ENCODE measurements around the gene HS3ST3A1. TPM values are rescaled to one million over a fixed set of nuclear protein-coding genes. Genes with fewer than 3 reads are reported as not detected.

The HS3ST3A1 gene
- polyA plus RNA-seq, 3 donors from 2014 or later, result 1.8 to 2.1 (median 1.8) TPM

DNA sequence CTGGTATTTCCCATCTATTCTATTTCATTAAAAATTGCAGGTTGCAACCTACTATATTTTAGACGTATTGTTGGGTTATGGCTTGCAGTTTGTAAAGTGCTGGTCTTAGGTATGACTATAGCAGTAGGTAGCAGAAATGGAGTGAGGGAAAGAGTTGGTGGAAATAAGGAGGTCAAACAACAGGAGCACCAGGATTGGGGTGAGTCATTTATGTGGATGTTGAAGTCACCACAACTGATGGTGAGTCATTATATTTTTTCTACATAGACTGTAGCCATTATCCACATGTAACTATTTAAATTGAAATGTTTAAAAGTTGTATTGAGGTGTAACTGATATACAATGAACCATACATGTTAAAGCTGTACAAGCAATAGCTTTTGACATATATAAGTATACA is 25.0 kb upstream of the HS3ST3A1 start:
- peaks cover 0 to 6% (median 2%) of the 10 kb centered on the region in 3 donors for H3K27me3 Mint-ChIP-seq (ENCODE audit: low read depth in 3 of 3)
- H3K4me3 Mint-ChIP-seq, result no peak overlapping the region
- H3K4me1 Mint-ChIP-seq, result no peaks in the 10 kb centered on the region
- no peak overlapping the region for H3K27ac Mint-ChIP-seq
- no peak for DNase-seq
- no peaks in the 10 kb centered on the region for H3K9me3 Mint-ChIP-seq
- no peaks in the 10 kb centered on the region for H3K36me3 Mint-ChIP-seq

GRCh38 chr17:13619462-13619861 is 17.7 kb upstream of the HS3ST3A1 start:
- peaks cover 0 to 5% (median 0%) of the 10 kb centered on the region in 6 donors for H3K9me3 Mint-ChIP-seq
- H3K27ac Mint-ChIP-seq, result no peak overlapping the region
- H3K27me3 Mint-ChIP-seq (ENCODE audit: low read depth in 3 of 3), result peaks cover 3 to 6% (median 5%) of the 10 kb centered on the region in 3 donors
- no peaks in the 10 kb centered on the region for H3K36me3 Mint-ChIP-seq
- no peak for DNase-seq
- no peaks in the 10 kb centered on the region for H3K4me1 Mint-ChIP-seq
- H3K4me3 Mint-ChIP-seq, result no peak overlapping the region

- H3K36me3 Mint-ChIP-seq, result no peaks in the 10 kb centered on the region
- no peaks in the 10 kb centered on the region for H3K4me1 Mint-ChIP-seq
- peaks cover 3 to 8% (median 5%) of the 10 kb centered on the region in 3 donors for H3K27me3 Mint-ChIP-seq (ENCODE audit: low read depth in 3 of 3)
- no peak overlapping the region for H3K27ac Mint-ChIP-seq
- no peak for DNase-seq
- H3K9me3 Mint-ChIP-seq, result peaks cover 0 to 11% (median 3%) of the 10 kb centered on the region in 6 donors
- no peak overlapping the region for H3K4me3 Mint-ChIP-seq
Measured at GRCh38 chr17:13616031-13616430, 14.3 kb upstream of the HS3ST3A1 start.

DNA sequence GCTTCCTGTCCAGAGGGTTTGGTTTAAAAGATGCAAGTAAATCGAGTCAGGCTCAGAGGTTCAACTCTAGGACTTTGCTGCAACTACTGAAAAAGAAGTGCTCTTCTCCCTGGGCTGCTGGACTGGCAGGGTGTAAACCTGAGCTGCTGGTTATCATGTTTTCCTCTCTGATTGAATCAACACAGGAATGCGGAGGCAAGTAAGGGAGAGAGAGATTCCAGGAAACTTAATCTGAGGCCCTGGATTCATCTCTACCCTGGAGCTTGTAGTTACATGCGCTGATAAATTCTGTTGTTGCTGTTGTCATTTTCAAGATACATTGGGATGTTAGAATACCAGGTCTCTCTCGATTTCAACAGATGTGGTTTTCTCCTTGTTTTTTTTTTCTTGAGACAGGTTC is 8.2 kb upstream of the HS3ST3A1 start:
- Mint-ChIP-seq H3K27me3 (ENCODE audit: low read depth in 3 of 3) (peaks cover 0 to 14% (median 5%) of the 10 kb centered on the region in 3 donors), H3K27ac (no peak overlapping the region), H3K4me3 (no peak overlapping the region), H3K4me1 (no peaks in the 10 kb centered on the region), H3K9me3 (peaks cover 0 to 8% (median 3%) of the 10 kb centered on the region in 6 donors), H3K36me3 (no peaks in the 10 kb centered on the region)
- no peak for DNase-seq

DNA sequence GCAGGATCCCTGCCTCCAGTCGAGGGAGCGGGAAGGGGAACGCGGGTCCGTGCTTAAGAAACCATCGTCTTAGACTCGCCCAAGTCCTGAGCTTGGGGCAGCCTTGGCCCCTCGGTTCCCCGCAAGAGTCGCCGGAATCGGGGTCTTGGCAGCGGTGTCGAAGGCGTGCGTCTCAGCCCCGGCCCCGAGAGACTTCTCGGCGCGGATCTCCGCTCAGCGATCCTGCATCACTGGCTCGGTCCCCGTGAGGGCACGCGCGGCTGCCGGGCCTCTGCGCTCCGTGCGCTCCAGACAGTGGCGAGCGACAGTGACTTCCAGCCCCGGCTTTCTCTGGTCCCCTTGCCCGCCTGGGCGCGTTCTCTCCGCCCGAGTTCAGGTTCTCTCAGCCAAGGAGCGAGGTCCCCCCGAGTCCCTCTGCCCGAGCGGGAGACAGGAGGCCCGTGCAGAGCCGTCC is 380 bp downstream of the HS3ST3A1 start:
- Mint-ChIP-seq H3K4me3 (peak overlapping the region in 2 of 5 donors; percentile 15), H3K27me3 (ENCODE audit: low read depth in 3 of 3) (peaks cover 16 to 23% (median 18%) of the 10 kb centered on the region in 3 donors)
- no peak for DNase-seq

DNA sequence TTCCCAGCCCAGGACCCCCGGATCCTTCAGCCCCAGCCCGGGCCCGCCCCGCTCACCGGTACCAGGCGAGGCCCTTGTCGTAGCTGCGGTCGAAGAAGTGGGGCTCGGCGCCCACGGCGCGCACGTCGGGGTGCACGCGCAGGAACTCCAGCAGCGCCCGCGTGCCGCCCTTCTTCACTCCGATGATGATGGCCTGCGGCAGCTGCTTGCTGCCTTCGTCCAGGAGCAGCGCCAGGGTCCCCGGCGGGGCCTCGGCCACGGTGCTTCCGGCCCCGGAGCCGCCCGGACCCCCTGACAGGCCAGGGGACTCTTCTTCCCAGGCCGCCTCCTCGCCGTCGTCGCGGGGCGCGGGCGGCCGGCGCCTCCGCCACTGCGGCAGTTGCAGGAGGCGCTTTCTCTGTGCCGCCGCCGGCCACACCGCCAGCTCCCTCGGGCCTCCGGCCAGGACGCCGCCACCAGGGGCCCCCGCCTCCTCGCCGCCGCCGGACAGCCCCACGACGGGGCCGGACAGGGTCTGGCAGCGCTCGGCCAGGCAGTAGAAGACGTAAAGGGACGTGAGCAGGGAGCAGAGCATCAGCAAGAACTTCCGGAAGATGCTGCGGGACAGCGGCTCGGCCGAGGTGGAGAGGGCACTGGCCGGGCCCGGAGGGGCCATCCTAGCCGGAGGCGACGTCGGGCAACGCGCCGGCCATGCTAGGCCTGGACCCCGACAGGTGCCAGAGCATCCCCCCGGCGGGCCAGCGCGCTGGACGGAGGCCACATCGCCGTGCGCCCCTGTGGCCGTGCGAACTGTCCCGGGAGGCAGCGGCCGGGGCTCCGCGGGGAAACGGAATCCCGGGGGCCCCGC is 1.0 kb downstream of the HS3ST3A1 start:
- Mint-ChIP-seq H3K4me3 (no peak overlapping the region), H3K27ac (no peak overlapping the region), H3K27me3 (ENCODE audit: low read depth in 3 of 3) (peaks cover 17 to 24% (median 18%) of the 10 kb centered on the region in 3 donors), H3K36me3 (peaks cover 0 to 9% (median 0%) of the 10 kb centered on the region in 3 donors), H3K9me3 (peaks cover 0 to 2% (median 0%) of the 10 kb centered on the region in 6 donors), H3K4me1 (peaks cover 6 to 7% of the 10 kb centered on the region in 2 donors)
- peak in 1 of 3 donors; percentile 3 for DNase-seq

More for the DNA sequence above, 380 bp downstream of the HS3ST3A1 start:
- peaks cover 6 to 7% of the 10 kb centered on the region in 2 donors for H3K4me1 Mint-ChIP-seq
- no peak overlapping the region for H3K27ac Mint-ChIP-seq
- peaks cover 0 to 9% (median 0%) of the 10 kb centered on the region in 3 donors for H3K36me3 Mint-ChIP-seq
- H3K9me3 Mint-ChIP-seq, result peaks cover 0 to 2% (median 0%) of the 10 kb centered on the region in 6 donors

- H3K4me3 Mint-ChIP-seq, result peak overlapping the region in 1 of 5 donors; percentile 53
Measured at GRCh38 chr17:13599864-13600263, 1.9 kb downstream of the HS3ST3A1 start.

DNA sequence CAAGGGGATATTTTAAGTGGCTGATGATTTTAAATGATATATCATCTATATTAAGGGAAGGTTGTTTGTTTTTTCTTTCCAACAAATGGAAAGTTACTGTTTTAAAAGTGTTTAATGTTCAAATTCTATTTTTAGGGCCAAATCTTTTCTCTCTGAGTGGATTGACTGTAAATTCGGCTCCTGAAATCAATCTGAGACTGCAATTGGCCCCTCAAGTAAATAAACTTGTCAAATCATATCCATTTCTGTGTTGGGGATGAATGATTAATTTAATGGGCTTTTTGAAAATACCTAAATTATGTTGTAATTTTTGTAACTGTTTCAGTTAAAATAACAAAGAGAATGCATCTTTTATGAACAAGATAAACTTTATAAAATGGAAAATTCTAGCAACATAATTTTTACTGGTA is 2.6 kb downstream of the HS3ST3A1 start:
- Mint-ChIP-seq H3K27me3 (ENCODE audit: low read depth in 3 of 3) (peaks cover 17 to 21% (median 18%) of the 10 kb centered on the region in 3 donors), H3K27ac (no peak overlapping the region), H3K9me3 (peaks cover 0 to 2% (median 0%) of the 10 kb centered on the region in 6 donors), H3K4me1 (peaks cover 7 to 12% of the 10 kb centered on the region in 2 donors), H3K4me3 (no peak overlapping the region), H3K36me3 (peaks cover 0 to 9% (median 0%) of the 10 kb centered on the region in 3 donors)
- no peak for DNase-seq

More at GRCh38 chr17:13599864-13600263, 1.9 kb downstream of the HS3ST3A1 start:
- no peak for DNase-seq
- Mint-ChIP-seq H3K36me3 (peaks cover 0 to 9% (median 0%) of the 10 kb centered on the region in 3 donors), H3K9me3 (peaks cover 0 to 2% (median 0%) of the 10 kb centered on the region in 6 donors), H3K4me1 (peaks cover 7 to 9% of the 10 kb centered on the region in 2 donors), H3K27me3 (ENCODE audit: low read depth in 3 of 3) (peaks cover 17 to 23% (median 20%) of the 10 kb centered on the region in 3 donors), H3K27ac (no peak overlapping the region)

- H3K4me1 Mint-ChIP-seq, result peaks cover 7 to 12% of the 10 kb centered on the region in 2 donors
- H3K9me3 Mint-ChIP-seq, result peaks cover 0 to 2% (median 0%) of the 10 kb centered on the region in 6 donors
- H3K36me3 Mint-ChIP-seq, result peaks cover 0 to 9% (median 0%) of the 10 kb centered on the region in 3 donors
- peaks cover 17 to 20% (median 18%) of the 10 kb centered on the region in 3 donors for H3K27me3 Mint-ChIP-seq (ENCODE audit: low read depth in 3 of 3)
- no peak overlapping the region for H3K27ac Mint-ChIP-seq
- no peak for DNase-seq
- no peak overlapping the region for H3K4me3 Mint-ChIP-seq
Measured at GRCh38 chr17:13598353-13599167, 3.2 kb downstream of the HS3ST3A1 start.

GRCh38 chr17:13597723-13598347 is 3.9 kb downstream of the HS3ST3A1 start:
- H3K9me3 Mint-ChIP-seq, result peaks cover 0 to 2% (median 0%) of the 10 kb centered on the region in 6 donors
- H3K27ac Mint-ChIP-seq, result no peak overlapping the region
- H3K27me3 Mint-ChIP-seq (ENCODE audit: low read depth in 3 of 3), result peaks cover 16 to 20% (median 16%) of the 10 kb centered on the region in 3 donors
- H3K4me3 Mint-ChIP-seq, result no peak overlapping the region
- peaks cover 0 to 9% (median 0%) of the 10 kb centered on the region in 3 donors for H3K36me3 Mint-ChIP-seq
- H3K4me1 Mint-ChIP-seq, result peaks cover 7 to 12% of the 10 kb centered on the region in 2 donors
- DNase-seq, result peak; percentile 13 to 52 (median 22)

DNA sequence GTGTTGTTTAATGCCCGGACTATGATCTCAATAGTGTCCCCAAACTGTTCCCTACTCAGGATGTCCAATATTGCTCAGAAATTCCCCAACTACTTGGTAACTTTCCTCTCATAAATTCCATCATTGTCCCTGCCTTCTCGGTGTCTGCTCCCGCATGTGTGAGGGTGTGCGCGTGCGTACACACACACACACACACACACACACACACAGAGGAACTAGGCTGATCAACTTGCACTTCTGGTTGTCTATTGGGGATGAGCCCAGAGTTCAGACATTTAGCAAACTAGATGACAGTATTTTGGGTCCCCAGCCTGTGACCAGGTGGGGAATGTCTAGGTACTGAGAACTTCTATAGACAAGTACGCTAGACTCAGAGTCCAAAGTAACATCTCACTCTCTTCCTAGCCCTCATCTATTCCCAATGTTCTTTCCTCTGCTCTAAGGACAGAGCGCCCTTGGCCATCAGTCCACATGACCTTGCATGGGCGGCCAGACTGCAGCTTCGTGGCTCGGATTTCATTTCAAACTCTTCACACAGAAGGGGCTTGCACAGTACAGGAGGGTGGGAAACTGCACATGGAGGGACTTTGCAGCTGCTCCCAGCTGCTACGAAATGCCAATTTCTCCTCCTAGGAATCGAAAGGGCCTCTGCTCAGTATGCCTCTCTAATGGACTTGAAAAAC is 5.3 kb downstream of the HS3ST3A1 start:
- Mint-ChIP-seq H3K4me1 (peaks cover 1 to 5% of the 10 kb centered on the region in 2 donors), H3K9me3 (no peaks in the 10 kb centered on the region), H3K27me3 (ENCODE audit: low read depth in 3 of 3) (peaks cover 9 to 14% (median 10%) of the 10 kb centered on the region in 3 donors), H3K36me3 (peaks cover 0 to 4% (median 0%) of the 10 kb centered on the region in 3 donors), H3K4me3 (no peak overlapping the region), H3K27ac (no peak overlapping the region)
- no peak for DNase-seq

DNA sequence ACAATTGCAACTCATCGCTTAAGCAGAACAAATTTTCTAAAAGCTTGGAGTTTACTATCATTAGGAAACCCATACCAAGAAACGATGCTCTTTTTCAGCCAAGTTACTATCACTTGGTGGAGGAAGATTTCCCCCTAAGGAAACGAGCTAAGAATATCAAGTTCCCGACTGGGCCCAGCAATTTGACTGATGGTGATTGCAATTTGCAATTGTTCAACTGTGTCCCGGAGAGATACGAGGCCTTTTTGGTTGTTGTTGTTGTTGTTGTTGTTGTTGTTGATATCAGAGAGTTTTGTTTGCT is 6.2 kb downstream of the HS3ST3A1 start:
- H3K36me3 Mint-ChIP-seq, result peaks cover 0 to 4% (median 0%) of the 10 kb centered on the region in 3 donors
- no peak overlapping the region for H3K4me3 Mint-ChIP-seq
- no peaks in the 10 kb centered on the region for H3K9me3 Mint-ChIP-seq
- no peak for DNase-seq
- no peak overlapping the region for H3K27ac Mint-ChIP-seq
- H3K4me1 Mint-ChIP-seq, result peaks cover 1 to 5% of the 10 kb centered on the region in 2 donors
- H3K27me3 Mint-ChIP-seq (ENCODE audit: low read depth in 3 of 3), result peaks cover 9 to 13% (median 10%) of the 10 kb centered on the region in 3 donors

All from immature natural killer cell (primary cell).